Measurements from ENCODE around the gene CNNM2.

- TF ChIP-seq REST (IDR thresholded peaks at IDR 0.05; ENCODE audit: insufficient read depth in 1 of 2, low read depth in 2 of 2, low read length in 2 of 2) (no peak), POLR2AphosphoS5 (IDR thresholded peaks at IDR 0.05; ENCODE audit: low read depth, low read length) (no peak), SIN3A (IDR thresholded peaks at IDR 0.05; ENCODE audit: borderline replicate concordance, insufficient read depth, low read length) (no peak)
Measured at GRCh38 chr10:102919992-102920739, 2.1 kb downstream of the CNNM2 start.

Measured in PFSK-1 (cell line).